Activated T-helper 1 cell treated with Interleukin-2 at 50 U/mL for 16 hours (primary cell): ENCODE data around the gene EPS15.

Experiments
- DNase-seq: peaks from one replicate; pipeline ENCODE4 v3.0.0-alpha.2; 2020; ENCODE audit warnings: low read depth

The EPS15 gene

DNA sequence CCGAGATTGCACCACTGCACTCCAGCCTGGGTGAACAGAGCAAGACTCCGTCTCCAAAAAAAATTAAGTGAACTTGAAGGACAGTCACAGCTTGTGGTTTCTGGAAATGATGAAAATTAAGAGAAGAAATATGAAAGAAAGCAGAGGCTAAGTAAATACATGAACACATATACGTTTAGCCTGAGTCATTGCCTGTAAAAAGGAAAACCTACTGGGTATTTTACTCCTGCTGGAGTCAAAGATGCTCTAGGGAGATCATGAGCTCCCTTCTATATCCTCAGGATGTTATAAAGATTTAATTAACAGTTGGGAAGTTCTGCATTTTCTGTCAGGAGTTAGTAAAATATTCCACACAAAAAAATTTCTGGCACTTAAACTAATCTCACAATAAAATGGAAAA, 145.2 kb downstream of the EPS15 start:
- DNase-seq = no peak

DNA sequence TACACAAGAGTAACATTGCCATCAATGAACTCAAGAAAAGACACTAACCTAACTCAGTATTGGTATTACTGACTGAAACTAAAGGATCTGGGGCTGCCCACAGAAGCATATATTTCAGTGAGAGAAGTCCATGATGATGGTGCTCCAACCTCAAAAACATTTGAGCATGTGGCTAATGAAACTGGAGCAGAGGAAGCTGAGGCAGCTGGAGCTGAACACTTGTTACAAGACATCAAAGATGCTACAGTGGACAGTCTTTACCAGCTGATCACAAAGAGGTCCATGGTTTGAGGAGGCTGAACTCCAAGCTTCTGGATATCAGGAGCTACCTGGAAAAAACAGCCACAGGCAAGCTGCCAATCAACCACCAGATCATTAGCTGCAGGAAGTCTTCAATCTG, 146.5 kb downstream of the EPS15 start:
- DNase-seq = no peak

DNA sequence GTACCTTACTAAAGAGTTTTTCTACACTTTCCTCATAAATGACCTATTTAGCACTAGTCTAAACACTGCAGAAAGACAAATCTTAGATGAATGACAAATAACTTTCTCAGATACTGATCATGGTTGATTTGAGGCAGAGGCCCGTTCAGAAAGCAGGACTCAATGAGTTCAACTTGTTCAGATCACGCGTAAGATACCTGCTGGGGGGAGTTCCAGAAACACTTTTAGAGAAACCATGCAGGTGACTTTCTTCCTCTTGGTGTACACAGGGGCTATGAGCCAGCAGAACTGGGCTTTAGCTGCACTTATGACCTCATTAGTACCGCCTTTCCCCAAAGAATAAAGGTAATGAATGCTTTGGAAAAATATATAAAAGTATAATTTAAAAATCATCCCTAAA, 149.9 kb downstream of the EPS15 start:
- DNase-seq = no peak

DNA sequence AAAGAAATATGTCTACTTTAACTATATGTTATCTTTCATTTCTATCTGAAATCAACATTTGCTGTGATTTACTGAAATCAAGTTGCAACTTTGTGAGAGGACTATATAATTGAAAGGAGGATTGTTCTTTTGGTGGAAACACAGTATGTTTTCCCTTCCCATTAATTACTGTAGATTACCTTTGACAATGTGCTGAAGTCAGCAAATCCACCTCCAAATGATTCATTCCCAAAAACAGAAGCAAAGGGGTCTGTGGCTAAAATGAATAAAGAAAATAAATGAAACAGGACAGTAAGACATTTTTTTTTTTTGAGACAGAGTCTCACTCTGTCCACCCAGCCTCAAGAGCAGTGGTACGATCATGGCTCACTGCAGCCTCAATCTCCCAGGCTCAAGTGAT, 153.3 kb downstream of the EPS15 start:
- DNase-seq = no peak

GRCh38 chr1:51359879-51360278, 159.2 kb downstream of the EPS15 start:
- no peak for DNase-seq

- DNase-seq = no peak
These were observed 163.7 kb downstream of the EPS15 start for GRCh38 chr1:51355382-51355781.

GRCh38 chr1:51354416-51354815, 164.7 kb downstream of the EPS15 start:
- DNase-seq = no peak

DNA sequence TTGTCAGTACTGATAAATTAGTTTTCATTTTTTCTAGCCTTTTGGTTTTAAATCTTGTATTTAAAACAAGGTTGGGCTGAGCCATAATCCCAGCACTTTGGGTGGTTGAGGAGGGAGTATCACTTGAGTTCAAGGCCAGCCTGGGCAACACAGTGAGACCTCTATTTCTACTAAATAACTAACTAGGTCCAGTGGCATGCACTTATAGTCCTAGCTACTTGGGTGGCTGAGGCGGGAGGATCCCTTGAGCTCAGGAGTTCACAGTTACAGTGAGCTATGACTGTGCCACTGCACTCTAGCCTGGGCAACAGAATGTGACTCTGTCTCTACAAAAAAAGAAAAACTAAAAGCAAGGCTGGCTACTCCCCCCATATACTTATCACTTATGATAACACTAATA, 167.2 kb downstream of the EPS15 start:
- DNase-seq = no peak

GRCh38 chr1:51349862-51350261, 169.2 kb downstream of the EPS15 start:
- no peak for DNase-seq

- no peak for DNase-seq
These were observed 170.9 kb downstream of the EPS15 start for GRCh38 chr1:51348147-51348527.

DNA sequence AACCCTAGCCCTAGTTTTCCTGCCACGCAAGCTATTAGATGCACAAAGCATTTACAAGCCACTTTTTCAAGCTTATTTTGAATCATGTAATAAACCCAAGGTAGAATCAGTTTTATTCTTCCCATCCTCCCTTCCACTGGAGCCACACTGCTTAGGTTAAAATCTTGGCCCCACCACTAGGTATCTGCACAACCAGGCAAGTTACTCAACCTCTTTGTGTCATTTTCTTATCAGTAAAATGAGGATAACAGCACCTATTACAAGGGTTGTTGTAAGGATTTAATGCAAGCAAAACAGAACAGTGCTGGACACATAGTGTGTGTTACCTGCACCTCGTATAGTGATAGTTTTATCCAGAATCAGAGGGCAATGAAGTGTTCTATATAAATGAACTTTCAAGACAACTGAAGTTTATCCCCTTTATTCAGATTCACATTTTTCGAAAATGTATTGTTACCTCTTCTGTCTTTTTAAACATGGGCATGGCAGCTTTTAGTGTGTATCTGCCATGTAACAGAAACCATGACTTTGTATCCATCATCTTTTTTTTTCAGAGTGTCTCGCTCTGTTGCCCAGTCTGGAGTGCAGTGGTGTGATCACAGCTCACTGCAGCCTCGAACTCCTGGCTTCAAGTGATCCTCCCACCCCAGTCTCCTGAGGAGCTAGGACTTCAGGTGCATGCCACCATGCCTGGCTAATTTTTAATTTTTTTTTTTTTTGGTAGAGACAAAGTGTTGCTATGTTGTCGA, 171.5 kb downstream of the EPS15 start:
- DNase-seq = no peak

DNA sequence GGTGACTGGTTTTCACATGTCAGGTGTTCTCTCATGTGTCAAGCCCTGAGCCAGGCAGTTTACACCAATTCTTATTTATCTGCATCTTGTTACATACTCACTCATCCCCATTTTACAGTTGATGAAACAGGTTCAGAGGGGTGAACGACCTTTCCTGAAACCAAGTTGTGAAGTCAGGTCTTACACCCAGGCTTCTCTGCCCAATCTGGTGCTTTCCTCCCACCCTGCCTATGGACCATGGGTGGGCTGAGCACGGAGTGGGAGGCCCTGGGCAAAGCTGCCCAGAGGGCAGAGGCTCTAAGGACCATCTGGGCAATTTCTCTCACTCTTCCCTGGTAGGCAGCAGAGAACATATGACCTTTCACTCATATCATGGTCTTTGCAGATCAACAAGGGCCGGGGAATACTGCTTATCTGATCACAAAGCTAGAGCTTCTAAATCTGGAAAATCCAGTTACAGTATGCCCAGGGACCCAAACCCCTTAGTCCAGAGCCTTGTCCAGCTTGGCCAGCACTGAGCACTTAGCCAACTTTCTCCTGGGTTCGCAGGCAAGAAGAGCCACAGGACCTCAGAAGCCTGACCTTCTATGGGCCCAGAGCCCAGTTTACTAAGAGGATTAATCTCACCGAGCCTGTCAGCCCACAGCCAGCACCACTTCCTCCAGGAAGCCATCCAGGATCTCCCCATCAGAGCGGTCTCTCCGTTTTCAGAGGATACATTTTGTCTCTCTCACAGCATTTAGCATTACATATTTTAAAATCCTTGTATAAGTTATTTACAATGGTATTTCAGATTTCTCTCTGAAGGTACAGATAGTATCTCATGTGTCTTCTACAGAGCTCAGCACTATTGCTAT, 172.8 kb downstream of the EPS15 start:
- DNase-seq = no peak

DNA sequence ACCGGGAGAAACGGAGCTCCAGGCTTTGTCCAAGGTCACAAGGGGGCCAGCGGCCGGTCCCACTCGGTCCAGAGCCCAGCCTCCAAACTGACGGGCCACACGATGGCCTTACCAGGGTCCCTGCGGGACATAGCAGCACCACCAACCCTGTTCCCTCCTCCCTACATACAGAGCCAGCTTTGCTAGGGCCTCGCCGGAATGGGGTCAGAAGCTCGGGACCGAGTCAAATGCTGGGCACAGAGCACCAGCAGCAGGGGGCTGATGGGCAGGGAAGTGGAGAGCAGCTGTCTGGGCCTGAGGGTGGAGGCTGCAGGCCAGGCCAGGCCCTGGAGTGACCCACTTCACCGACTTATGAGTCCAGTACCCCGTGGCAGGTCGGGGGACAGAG, 173.8 kb downstream of the EPS15 start:
- DNase-seq = no peak

GRCh38 chr1:51344602-51345299, 174.3 kb downstream of the EPS15 start:
- DNase-seq = no peak

GRCh38 chr1:51344276-51344601, 174.8 kb downstream of the EPS15 start:
- DNase-seq = no peak

GRCh38 chr1:51343624-51344023, 175.4 kb downstream of the EPS15 start:
- no peak for DNase-seq

GRCh38 chr1:51342591-51343206, 176.4 kb downstream of the EPS15 start:
- DNase-seq = no peak

GRCh38 chr1:51341876-51342496, 177.1 kb downstream of the EPS15 start:
- DNase-seq = no peak

- DNase-seq = no peak
These were observed 178.7 kb downstream of the EPS15 start for GRCh38 chr1:51340380-51340779.

GRCh38 chr1:51336711-51337110, 182.4 kb downstream of the EPS15 start:
- no peak for DNase-seq

DNA sequence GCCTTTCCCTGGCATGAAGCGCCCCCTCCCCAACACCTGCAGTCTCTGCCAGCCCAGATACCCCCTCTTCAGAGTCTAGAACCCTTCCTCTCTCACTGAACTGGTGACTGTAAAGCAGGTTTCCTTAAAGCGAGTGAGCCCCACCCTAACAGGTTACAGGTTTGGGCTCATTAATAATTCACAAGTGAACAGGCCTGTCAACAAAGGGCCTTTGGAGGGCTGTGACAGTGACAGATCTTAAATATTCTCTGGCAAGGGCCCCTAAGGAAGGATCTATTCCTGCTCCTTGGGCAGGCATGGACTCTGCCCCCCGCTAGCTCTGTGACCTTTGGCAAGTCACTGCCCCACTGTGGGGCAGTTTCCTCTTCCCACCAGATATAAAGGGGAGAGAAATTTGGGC, 183.1 kb downstream of the EPS15 start:
- no peak for DNase-seq
